GM23338 (cell line): ENCODE results near the gene ACP3. TPM values are rescaled to one million over a fixed set of nuclear protein-coding genes. Genes with fewer than 3 reads are reported as not detected.

Experiments used
- ATAC-seq: fragments of 200-7000 bp; cut with Tn5 transposase; 3 replicates; pipeline ENCODE4 v1.9.1; 2020
- DNase-seq: peaks from one replicate; pipeline ENCODE4 v3.0.0-alpha.2; 2015; ENCODE audit warnings: low spot score
- H2AFZ ChIP-seq: fragments of 200-600 bp; sonication (generic); 2 replicates; pipeline ENCODE4 v1.8.0; 2016; ENCODE audit warnings: antibody characterized with exemption, mild to moderate bottlenecking, moderate library complexity
- H3F3A ChIP-seq: fragments of 200-600 bp; sonication (generic); replicated peaks from 2 replicates; pipeline ENCODE4 v1.8.0; 2017; ENCODE audit warnings: antibody characterized with exemption, mixed run types, low read depth
- H3K27ac ChIP-seq: fragments of 200-600 bp; sonication (generic); 2 replicates; pipeline ENCODE4 v1.6.1; 2016; ENCODE audit warnings: low read depth
- H3K27me3 ChIP-seq: fragments of 200-600 bp; sonication (generic); 2 replicates; pipeline ENCODE4 v1.8.0; 2016; ENCODE audit warnings: mild to moderate bottlenecking, mixed run types, moderate library complexity; ENCODE audit not compliant: insufficient read depth
- H3K36me3 ChIP-seq: fragments of 200-600 bp; sonication (generic); 2 replicates; pipeline ENCODE4 v1.8.0; 2016; ENCODE audit warnings: mild to moderate bottlenecking; ENCODE audit not compliant: insufficient read depth
- H3K4me1 ChIP-seq: fragments of 200-600 bp; sonication (generic); 2 replicates; pipeline ENCODE4 v1.8.0; 2016; ENCODE audit warnings: mild to moderate bottlenecking, moderate library complexity; ENCODE audit not compliant: insufficient read depth
- H3K4me2 ChIP-seq: fragments of 200-600 bp; sonication (generic); 2 replicates; pipeline ENCODE4 v1.7.1; 2017; ENCODE audit warnings: mixed run types
- H3K4me3 ChIP-seq: fragments of 200-600 bp; sonication (generic); 2 replicates; pipeline ENCODE4 v1.6.1; 2016; ENCODE audit warnings: mixed run types
- H3K79me2 ChIP-seq: fragments of 200-600 bp; sonication (generic); replicated peaks from 2 replicates; pipeline ENCODE4 v1.8.0; 2017; ENCODE audit warnings: mild to moderate bottlenecking; ENCODE audit not compliant: insufficient read depth
- H3K9me2 ChIP-seq: fragments of 200-600 bp; sonication (generic); 2 replicates; pipeline ENCODE4 v1.8.0; 2017; ENCODE audit not compliant: insufficient read depth
- H4K20me1 ChIP-seq: fragments of 200-600 bp; sonication (generic); replicated peaks from 2 replicates; pipeline ENCODE4 v1.8.0; 2017; ENCODE audit warnings: mild to moderate bottlenecking; ENCODE audit not compliant: insufficient read depth
- H3K27ac Mint-ChIP-seq: 2 replicates; pipeline ENCODE4 v1.8.0; 2020; ENCODE audit warnings: inconsistent platforms, mild to moderate bottlenecking, moderate library complexity, mixed read lengths
- H3K27me3 Mint-ChIP-seq: 3 replicates; pipeline ENCODE4 v1.8.0; 2022; ENCODE audit warnings: low read depth, mild to moderate bottlenecking, moderate library complexity, mixed read lengths, inconsistent platforms; ENCODE audit not compliant: insufficient read depth, poor library complexity
- H3K36me3 Mint-ChIP-seq: 3 replicates; pipeline ENCODE4 v1.8.0; 2021; ENCODE audit warnings: low read depth, mild to moderate bottlenecking, inconsistent platforms, moderate library complexity, mixed read lengths
- H3K4me1 Mint-ChIP-seq: 3 replicates; pipeline ENCODE4 v1.8.0; 2020; ENCODE audit warnings: mild to moderate bottlenecking, inconsistent platforms, mixed read lengths
- H3K4me3 Mint-ChIP-seq: 3 replicates; pipeline ENCODE4 v1.8.0; 2021; ENCODE audit warnings: moderate library complexity, mild to moderate bottlenecking, inconsistent platforms, mixed read lengths
- H3K9me3 Mint-ChIP-seq: 3 replicates; pipeline ENCODE4 v1.8.0; 2020; ENCODE audit warnings: moderate library complexity, mild to moderate bottlenecking, inconsistent platforms, mixed read lengths
- EZH2 ChIP-seq: fragments of 200-600 bp; sonication (generic); IDR thresholded peaks from one replicate; pipeline ENCODE4 v1.8.0; 2017; ENCODE audit warnings: antibody characterized with exemption, mild to moderate bottlenecking, low read depth; ENCODE audit not compliant: unreplicated experiment
- EZH2phosphoT487 ChIP-seq: fragments of 200-600 bp; sonication (generic); IDR thresholded peaks from one replicate; pipeline ENCODE4 v1.8.1; 2018; ENCODE audit warnings: antibody characterized with exemption; ENCODE audit not compliant: unreplicated experiment
- JUNB ChIP-seq: IDR thresholded peaks from one replicate; pipeline ENCODE4 v1.6.1; 2016; ENCODE audit warnings: antibody characterized with exemption; ENCODE audit not compliant: unreplicated experiment
- POLR2AphosphoS5 ChIP-seq: IDR thresholded peaks from 2 replicates; pipeline ENCODE4 v1.6.1; 2016; ENCODE audit warnings: antibody characterized with exemption, low read depth
- ZNF331 ChIP-seq: fragments of 250-450 bp; sonication (Bioruptor Pico); IDR thresholded peaks from 2 replicates; pipeline ENCODE4 v1.5.0; 2020; ENCODE audit warnings: low read depth, mild to moderate bottlenecking, moderate library complexity
- polyA plus RNA-seq: library from polyadenylated mRNA; unstranded; fragments of >200 nt; fragmentation: Nextera tagmentation; extraction: Ambion mirVana; gene quantifications from 2 replicates; pipeline ENCODE4 v1.2.1, GENCODE V29; 2016
- total RNA-seq: library from RNA; depleted of rRNA; stranded (reverse); fragments of >200 nt; shearing (Covaris generic); gene quantifications from 2 replicates; pipeline ENCODE4 v1.2.3, GENCODE V29; 2014
- TF ChIP-seq, protein P1 (sequence below), 2 experiments: fragments of 200-600 bp in 1 of 2; sonication (generic) in 1 of 2; conservative IDR thresholded peaks; 2 replicates each; pipeline versions ENCODE4 v1.5.1 to v1.6.1; 2016 to 2017; ENCODE audit warnings: antibody characterized with exemption in 2 of 2, low read depth in 2 of 2, mild to moderate bottlenecking in 2 of 2, moderate library complexity in 1 of 2
- TF ChIP-seq, protein P2 (sequence below): IDR thresholded peaks from one replicate; pipeline ENCODE4 v1.6.1; 2018; ENCODE audit warnings: antibody characterized with exemption; ENCODE audit not compliant: unreplicated experiment
- TF ChIP-seq, protein P3 (sequence below): IDR thresholded peaks from 2 replicates; pipeline ENCODE4 v1.6.1; 2016; ENCODE audit warnings: antibody characterized with exemption

Gene ACP3
- total and polyA plus RNA-seq, 2 experiments from 2014 or later: 1.1 to 3.5 TPM

DNA sequence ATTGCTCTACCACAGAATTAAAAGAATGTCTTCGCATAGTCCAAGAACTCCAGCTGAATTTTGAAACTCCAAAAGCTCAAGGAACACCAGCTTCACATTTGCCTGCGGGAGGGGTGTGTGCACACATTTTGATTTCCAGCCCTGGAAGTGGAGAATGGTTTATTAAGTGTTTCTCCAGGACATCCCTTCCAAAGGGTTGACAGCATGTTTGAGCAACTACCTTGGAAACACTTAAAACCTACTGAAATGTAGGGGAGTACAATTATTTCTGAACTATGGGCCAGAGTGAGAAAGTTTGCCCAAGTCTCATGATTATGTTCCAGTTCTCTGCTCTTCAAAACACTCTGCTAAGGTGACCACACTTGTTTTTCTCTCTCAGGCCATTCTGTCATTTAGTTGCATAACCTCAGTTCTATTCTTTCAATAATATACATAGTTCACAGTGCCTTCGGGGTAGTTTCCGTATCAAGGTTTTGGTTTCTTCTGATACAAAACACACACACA is 7.9 kb downstream of the ACP3 start (continued):
- TF ChIP-seq POLR2AphosphoS5: no peak
- TF ChIP-seq, protein P1, sequence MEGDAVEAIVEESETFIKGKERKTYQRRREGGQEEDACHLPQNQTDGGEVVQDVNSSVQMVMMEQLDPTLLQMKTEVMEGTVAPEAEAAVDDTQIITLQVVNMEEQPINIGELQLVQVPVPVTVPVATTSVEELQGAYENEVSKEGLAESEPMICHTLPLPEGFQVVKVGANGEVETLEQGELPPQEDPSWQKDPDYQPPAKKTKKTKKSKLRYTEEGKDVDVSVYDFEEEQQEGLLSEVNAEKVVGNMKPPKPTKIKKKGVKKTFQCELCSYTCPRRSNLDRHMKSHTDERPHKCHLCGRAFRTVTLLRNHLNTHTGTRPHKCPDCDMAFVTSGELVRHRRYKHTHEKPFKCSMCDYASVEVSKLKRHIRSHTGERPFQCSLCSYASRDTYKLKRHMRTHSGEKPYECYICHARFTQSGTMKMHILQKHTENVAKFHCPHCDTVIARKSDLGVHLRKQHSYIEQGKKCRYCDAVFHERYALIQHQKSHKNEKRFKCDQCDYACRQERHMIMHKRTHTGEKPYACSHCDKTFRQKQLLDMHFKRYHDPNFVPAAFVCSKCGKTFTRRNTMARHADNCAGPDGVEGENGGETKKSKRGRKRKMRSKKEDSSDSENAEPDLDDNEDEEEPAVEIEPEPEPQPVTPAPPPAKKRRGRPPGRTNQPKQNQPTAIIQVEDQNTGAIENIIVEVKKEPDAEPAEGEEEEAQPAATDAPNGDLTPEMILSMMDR (conservative IDR thresholded peaks at IDR 0.05; ENCODE audit: low read depth in 2 of 2): no peak
- no peak for TF ChIP-seq EZH2phosphoT487
- TF ChIP-seq, protein P2, sequence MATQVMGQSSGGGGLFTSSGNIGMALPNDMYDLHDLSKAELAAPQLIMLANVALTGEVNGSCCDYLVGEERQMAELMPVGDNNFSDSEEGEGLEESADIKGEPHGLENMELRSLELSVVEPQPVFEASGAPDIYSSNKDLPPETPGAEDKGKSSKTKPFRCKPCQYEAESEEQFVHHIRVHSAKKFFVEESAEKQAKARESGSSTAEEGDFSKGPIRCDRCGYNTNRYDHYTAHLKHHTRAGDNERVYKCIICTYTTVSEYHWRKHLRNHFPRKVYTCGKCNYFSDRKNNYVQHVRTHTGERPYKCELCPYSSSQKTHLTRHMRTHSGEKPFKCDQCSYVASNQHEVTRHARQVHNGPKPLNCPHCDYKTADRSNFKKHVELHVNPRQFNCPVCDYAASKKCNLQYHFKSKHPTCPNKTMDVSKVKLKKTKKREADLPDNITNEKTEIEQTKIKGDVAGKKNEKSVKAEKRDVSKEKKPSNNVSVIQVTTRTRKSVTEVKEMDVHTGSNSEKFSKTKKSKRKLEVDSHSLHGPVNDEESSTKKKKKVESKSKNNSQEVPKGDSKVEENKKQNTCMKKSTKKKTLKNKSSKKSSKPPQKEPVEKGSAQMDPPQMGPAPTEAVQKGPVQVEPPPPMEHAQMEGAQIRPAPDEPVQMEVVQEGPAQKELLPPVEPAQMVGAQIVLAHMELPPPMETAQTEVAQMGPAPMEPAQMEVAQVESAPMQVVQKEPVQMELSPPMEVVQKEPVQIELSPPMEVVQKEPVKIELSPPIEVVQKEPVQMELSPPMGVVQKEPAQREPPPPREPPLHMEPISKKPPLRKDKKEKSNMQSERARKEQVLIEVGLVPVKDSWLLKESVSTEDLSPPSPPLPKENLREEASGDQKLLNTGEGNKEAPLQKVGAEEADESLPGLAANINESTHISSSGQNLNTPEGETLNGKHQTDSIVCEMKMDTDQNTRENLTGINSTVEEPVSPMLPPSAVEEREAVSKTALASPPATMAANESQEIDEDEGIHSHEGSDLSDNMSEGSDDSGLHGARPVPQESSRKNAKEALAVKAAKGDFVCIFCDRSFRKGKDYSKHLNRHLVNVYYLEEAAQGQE: no peak

DNA sequence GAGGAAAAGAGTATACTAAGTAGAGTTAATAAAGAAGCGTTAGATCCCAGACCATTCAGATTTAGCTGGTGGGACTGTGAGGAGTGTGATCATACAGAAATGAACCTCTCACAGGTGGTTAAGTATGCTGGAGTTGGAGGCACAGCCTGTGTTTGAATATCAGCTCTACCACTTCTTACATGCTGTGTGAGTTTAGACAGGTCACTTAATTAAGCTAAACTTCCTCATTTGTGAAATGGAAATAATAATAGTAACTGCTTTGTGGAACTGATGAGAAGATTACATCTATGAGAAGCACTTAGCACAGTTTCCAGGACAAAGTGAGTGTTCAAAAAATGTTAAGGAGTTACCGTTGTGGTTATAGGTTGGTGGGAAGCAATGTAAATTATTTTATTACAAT is 8.4 kb downstream of the ACP3 start:
- H3K4me3 ChIP-seq: no peak overlapping the region
- Mint-ChIP-seq H3K27me3 (no peaks in the 10 kb centered on the region), H3K4me1 (peaks cover 5% of the 10 kb centered on the region; the same call in 1 of the 3 replicates), H3K9me3 (no peaks in the 10 kb centered on the region), H3K4me3 (no peak overlapping the region), H3K36me3 (no peaks in the 10 kb centered on the region), H3K27ac (no peak overlapping the region)
- ATAC-seq (no peak), DNase-seq (no peak)
- H3K79me2 ChIP-seq: no peaks in the 10 kb centered on the region
- no peak overlapping the region for H3K4me2 ChIP-seq
- no peak overlapping the region for H2AFZ ChIP-seq
- H3K27ac ChIP-seq: no peak overlapping the region
- no peaks in the 10 kb centered on the region for H3F3A ChIP-seq
- H4K20me1 ChIP-seq: no peaks in the 10 kb centered on the region
- H3K36me3 ChIP-seq: no peaks in the 10 kb centered on the region
- no peaks in the 10 kb centered on the region for H3K9me2 ChIP-seq
- no peaks in the 10 kb centered on the region for H3K27me3 ChIP-seq
- H3K4me1 ChIP-seq: no peaks in the 10 kb centered on the region
- TF ChIP-seq JUNB: no peak

DNA sequence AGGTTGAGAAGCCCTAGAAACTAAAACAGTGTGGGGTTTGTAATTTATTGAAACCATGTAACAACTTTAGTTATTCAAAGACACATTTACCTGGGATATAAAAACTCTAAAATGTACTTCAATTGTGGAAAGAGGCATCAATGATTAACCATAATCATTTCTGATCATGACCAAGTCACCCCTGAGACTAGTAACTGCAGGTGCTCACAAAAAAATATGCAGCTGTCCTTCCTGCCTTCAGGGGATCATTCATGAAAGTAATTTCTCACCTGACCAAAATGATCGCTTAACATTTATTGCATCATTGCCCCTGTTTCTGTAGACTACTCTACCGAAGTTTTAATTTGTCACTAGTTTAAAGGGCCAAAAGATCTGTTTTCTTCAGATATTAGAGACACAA is 9.0 kb downstream of the ACP3 start:
- no peak for ATAC-seq
- Histone ChIP-seq H4K20me1 (no peaks in the 10 kb centered on the region), H3K4me3 (no peak overlapping the region), H2AFZ (no peak overlapping the region), H3K27ac (no peak overlapping the region; the same call in 1 of the 2 replicates), H3K9me2 (no peaks in the 10 kb centered on the region), H3K36me3 (no peaks in the 10 kb centered on the region), H3K27me3 (no peaks in the 10 kb centered on the region), H3K4me1 (no peaks in the 10 kb centered on the region), H3K79me2 (no peaks in the 10 kb centered on the region), H3K4me2 (no peak overlapping the region), H3F3A (no peaks in the 10 kb centered on the region)
- DNase-seq: no peak
- Mint-ChIP-seq H3K9me3 (no peaks in the 10 kb centered on the region), H3K4me3 (no peak overlapping the region), H3K36me3 (no peaks in the 10 kb centered on the region), H3K4me1 (peaks cover 5% of the 10 kb centered on the region; the same call in 1 of the 3 replicates), H3K27ac (no peak overlapping the region), H3K27me3 (no peaks in the 10 kb centered on the region)
- TF ChIP-seq ZNF331 (CRISPR knock-in tag): no peak
- TF ChIP-seq, protein P1 (conservative IDR thresholded peaks at IDR 0.05; ENCODE audit: low read depth in 2 of 2): no peak
- no peak for TF ChIP-seq EZH2
- TF ChIP-seq, protein P3, sequence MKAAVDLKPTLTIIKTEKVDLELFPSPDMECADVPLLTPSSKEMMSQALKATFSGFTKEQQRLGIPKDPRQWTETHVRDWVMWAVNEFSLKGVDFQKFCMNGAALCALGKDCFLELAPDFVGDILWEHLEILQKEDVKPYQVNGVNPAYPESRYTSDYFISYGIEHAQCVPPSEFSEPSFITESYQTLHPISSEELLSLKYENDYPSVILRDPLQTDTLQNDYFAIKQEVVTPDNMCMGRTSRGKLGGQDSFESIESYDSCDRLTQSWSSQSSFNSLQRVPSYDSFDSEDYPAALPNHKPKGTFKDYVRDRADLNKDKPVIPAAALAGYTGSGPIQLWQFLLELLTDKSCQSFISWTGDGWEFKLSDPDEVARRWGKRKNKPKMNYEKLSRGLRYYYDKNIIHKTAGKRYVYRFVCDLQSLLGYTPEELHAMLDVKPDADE: no peak
